Body of pancreas (tissue), 4 donors: ENCODE measurements around the gene WDR18. TPM values are rescaled to one million over a fixed set of nuclear protein-coding genes. Genes with fewer than 3 reads are reported as not detected.

Experiments
- ATAC-seq: fragments of 150-250 bp; one replicate; pipeline ENCODE4 v1.9.1; 2016
- DNase-seq, 4 donors: peaks; one replicate each; pipeline ENCODE4 v3.0.0-alpha.2; 2019
- H3K27ac ChIP-seq, 4 donors: fragments of 200-600 bp; sonication (generic); 1 replicate in 3 of 4; 2 replicates in 1 of 4; pipeline versions ENCODE4 v1.5.1 to v1.6.1; 2016 to 2019; ENCODE audit warnings: mild to moderate bottlenecking in 1 of 4, mixed read lengths in 1 of 4, moderate library complexity in 1 of 4
- H3K27me3 ChIP-seq, 2 donors: fragments of 200-600 bp; sonication (generic); one replicate each; pipeline ENCODE4 v1.6.0; 2016; ENCODE audit warnings: mild to moderate bottlenecking in 1 of 2
- H3K36me3 ChIP-seq, 2 donors: fragments of 200-600 bp; sonication (generic); replicated peaks in 1 of 2; 2 replicates each; pipeline ENCODE4 v1.5.1; 2016; ENCODE audit warnings: low read depth in 2 of 2; ENCODE audit not compliant: insufficient read depth in 1 of 2
- H3K4me1 ChIP-seq: fragments of 200-600 bp; sonication (generic); one replicate; pipeline ENCODE4 v1.6.0; 2016
- H3K4me3 ChIP-seq, 2 donors: fragments of 200-600 bp; sonication (generic); 1 replicate in 1 of 2; 2 replicates in 1 of 2; pipeline ENCODE4 v1.5.1; 2016 to 2019
- H3K9me3 ChIP-seq, 3 donors: fragments of 200-600 bp; sonication (generic); 1 replicate in 2 of 3; 2 replicates in 1 of 3; pipeline ENCODE4 v1.5.1; 2016
- CTCF ChIP-seq, 7 experiments: fragments of 450-650 bp in 4 of 7; fragments of 200-600 bp in 3 of 7; sonication (generic) in 3 of 7; IDR thresholded peaks; one replicate each; pipeline ENCODE4 v1.5.1; 2016 to 2019; ENCODE audit warnings: antibody characterized with exemption in 7 of 7
- POLR2A ChIP-seq, 3 donors: fragments of 450-650 bp; IDR thresholded peaks; one replicate each; pipeline ENCODE4 v1.6.1; 2016; ENCODE audit warnings: antibody characterized with exemption in 3 of 3, mild to moderate bottlenecking in 2 of 3
- WGBS, 2 donors: methylation state at CpG; one replicate each; pipeline ENCODE4 v1.1.5; 2017; 5-methylcytosine and 5-hydroxymethylcytosine counted together
- intact Hi-C: fragments of 100-400 bp; cut with DNase I; formaldehyde crosslinking; loops from one replicate; pipeline ENCODE4 v1.15.1; 2023
- total RNA-seq, 2 donors: library from RNA; depleted of rRNA; stranded (reverse); fragments of >200 nt; gene quantifications; one replicate each; pipeline ENCODE4 v1.1.0, GENCODE V29; 2016

Gene WDR18
- total RNA-seq, 2 donors from 2014 or later = 15.3 to 53.1 TPM

- TF ChIP-seq CTCF (IDR thresholded peaks at IDR 0.05) = no peak
- TF ChIP-seq POLR2A (IDR thresholded peaks at IDR 0.05) = no peak
- H3K27me3 ChIP-seq = no peaks in the 10 kb centered on the region
- WGBS, 2 donors = 91 to 94% methylated on average over 38 to 46 of the region's 56 CpGs
- H3K27ac ChIP-seq = no peak overlapping the region
- intact Hi-C loops = no loop called here
- ATAC-seq (no peak), DNase-seq (no peak)
- no peak overlapping the region for H3K4me3 ChIP-seq
- no peaks in the 10 kb centered on the region for H3K9me3 ChIP-seq
- peaks cover 10% of the 10 kb centered on the region for H3K4me1 ChIP-seq
- H3K36me3 ChIP-seq = peaks cover 5 to 22% of the 10 kb centered on the region in 2 donors
These were observed 26.7 kb downstream of the WDR18 start for GRCh38 chr19:1010586-1011510.

DNA sequence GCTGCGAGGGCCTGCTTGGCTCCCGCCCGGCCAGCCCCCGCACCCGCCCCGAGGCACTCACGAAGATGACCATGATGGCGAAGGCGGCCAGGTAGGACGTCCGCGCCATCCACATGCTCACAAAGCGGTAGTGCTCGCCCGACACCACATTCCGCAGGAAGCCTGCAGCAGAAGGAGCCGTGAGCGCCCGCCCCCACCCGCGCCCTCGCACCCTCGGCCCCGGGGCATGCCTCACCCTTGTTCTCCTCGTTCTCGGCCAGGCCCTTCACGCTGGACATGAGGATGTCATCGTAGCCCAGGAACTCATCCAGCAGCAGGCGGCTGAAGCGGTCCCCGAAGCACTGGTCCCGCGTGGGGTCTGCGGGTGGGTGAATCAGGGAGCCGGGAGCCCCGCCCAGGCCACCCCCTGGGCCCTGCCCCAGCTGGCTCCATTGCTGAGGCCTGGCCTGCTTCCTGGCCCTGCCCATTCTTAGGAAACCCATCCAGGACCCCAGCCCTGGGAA, 27.7 kb downstream of the WDR18 start:
- Histone ChIP-seq H3K9me3 (no peaks in the 10 kb centered on the region), H3K27me3 (no peaks in the 10 kb centered on the region), H3K27ac (no peak overlapping the region), H3K36me3 (peaks cover 5 to 22% of the 10 kb centered on the region in 2 donors), H3K4me1 (peaks cover 20% of the 10 kb centered on the region), H3K4me3 (no peak overlapping the region)
- intact Hi-C loops = no loop called here
- ATAC-seq = no peak
- TF ChIP-seq POLR2A (IDR thresholded peaks at IDR 0.05) = no peak
- 0 to 96% methylated on average over 1 to 34 of the region's 36 CpGs for WGBS, 2 donors
- no peak for DNase-seq

DNA sequence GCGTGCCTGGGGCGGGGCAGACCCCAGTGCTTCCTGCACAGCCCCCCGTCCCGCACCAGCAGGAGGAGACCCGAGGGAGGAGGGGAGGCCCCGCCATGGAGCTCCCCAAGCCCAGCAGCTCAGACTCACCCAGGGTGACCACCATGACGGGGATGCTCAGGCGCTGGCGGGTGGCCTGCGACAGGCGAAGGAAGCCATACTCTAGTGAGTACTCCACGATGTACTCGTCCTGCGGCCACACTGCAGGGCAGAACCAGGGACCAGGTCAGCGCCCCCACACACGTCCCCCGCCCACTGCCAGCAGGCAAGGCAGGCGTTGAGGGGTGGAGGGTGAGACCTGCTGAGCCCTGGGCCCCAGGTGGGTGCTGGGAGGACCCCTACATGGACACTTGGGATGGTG, 28.2 kb downstream of the WDR18 start:
- Histone ChIP-seq H3K4me3 (no peak overlapping the region), H3K27me3 (no peaks in the 10 kb centered on the region), H3K9me3 (no peaks in the 10 kb centered on the region), H3K27ac (no peak overlapping the region), H3K36me3 (peaks cover 5 to 22% of the 10 kb centered on the region in 2 donors), H3K4me1 (peaks cover 25% of the 10 kb centered on the region)
- TF ChIP-seq POLR2A (IDR thresholded peaks at IDR 0.05) (no peak), CTCF (IDR thresholded peaks at IDR 0.05) (no peak)
- WGBS, 2 donors = 93 to 94% methylated on average over 5 to 11 of the region's 18 CpGs
- intact Hi-C loops = no loop called here
- ATAC-seq (no peak), DNase-seq (no peak)

DNA sequence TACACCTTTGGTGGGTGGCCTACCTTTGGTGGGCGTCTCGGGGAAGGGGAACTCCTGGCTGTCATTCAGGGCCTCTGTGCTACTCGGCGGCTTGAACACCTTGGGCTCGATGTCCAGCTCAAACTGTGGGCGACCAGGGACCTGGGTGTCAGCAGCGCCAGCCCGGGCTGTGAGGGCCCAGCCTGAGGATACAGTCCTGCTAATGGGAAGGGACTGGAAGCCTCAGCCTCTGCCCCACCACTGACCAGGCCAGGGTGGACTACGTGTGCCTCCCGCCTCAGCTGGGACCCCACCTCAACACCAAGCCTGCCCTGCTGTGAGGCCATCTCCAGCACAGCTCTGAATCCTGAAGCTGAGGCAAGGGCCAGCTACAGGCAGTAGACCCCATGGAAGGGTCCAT, 29.1 kb downstream of the WDR18 start:
- no peak for TF ChIP-seq CTCF (IDR thresholded peaks at IDR 0.05)
- no peak for TF ChIP-seq POLR2A (IDR thresholded peaks at IDR 0.05)
- Histone ChIP-seq H3K4me3 (no peak overlapping the region), H3K27ac (no peak overlapping the region), H3K27me3 (no peaks in the 10 kb centered on the region), H3K36me3 (peaks cover 5 to 22% of the 10 kb centered on the region in 2 donors), H3K4me1 (peaks cover 34% of the 10 kb centered on the region), H3K9me3 (no peaks in the 10 kb centered on the region)
- intact Hi-C loops = no loop called here
- WGBS, 2 donors = 93% methylated on average over 4 of the region's 10 CpGs; no CpG with 5 or more reads in 1 of the 2 donors
- ATAC-seq (no peak), DNase-seq (no peak)

GRCh38 chr19:1014161-1015060, 30.3 kb downstream of the WDR18 start:
- Histone ChIP-seq H3K27me3 (no peaks in the 10 kb centered on the region), H3K9me3 (no peaks in the 10 kb centered on the region), H3K36me3 (peaks cover 5 to 22% of the 10 kb centered on the region in 2 donors), H3K4me3 (no peak overlapping the region), H3K4me1 (peaks cover 45% of the 10 kb centered on the region), H3K27ac (no peak overlapping the region)
- DNase-seq (no peak), ATAC-seq (no peak)
- WGBS, 2 donors = 93 to 95% methylated on average over 33 of the region's 49 CpGs
- TF ChIP-seq POLR2A (IDR thresholded peaks at IDR 0.05) (no peak), CTCF (IDR thresholded peaks at IDR 0.05) (no peak)
- intact Hi-C loops = no loop called here
